GM20000 (cell line): Measurements from ENCODE around the gene CNTN1.

ENCODE experiments used
- DNase-seq: peaks from one replicate; pipeline ENCODE4 v3.0.0; 2012; ENCODE audit warnings: low spot score
- CTCF ChIP-seq: IDR thresholded peaks from 2 replicates; pipeline ENCODE4 v1.5.1; 2012; ENCODE audit warnings: mild to moderate bottlenecking, control low read depth; ENCODE audit errors: extremely low read depth, missing control alignments

CNTN1 gene

DNA sequence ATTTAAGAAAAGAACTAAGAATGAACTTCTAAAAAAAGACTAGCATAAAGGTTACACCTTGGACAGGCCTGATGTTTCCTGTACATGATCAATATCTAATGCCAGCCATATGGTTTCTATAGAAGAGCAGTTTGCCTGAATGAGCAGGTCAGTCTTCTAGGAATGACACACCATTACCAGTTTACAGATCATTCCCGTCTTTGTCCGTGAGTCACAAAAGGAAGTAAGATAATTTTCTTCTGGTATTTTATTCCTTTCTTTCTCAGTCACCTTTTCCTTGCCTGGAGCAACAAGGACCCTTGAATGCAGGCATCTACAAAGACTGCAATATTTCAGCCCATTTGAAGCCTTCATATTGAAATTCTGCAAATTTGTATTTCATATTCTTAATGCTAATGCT, 44.6 kb upstream of the CNTN1 start:
- TF ChIP-seq CTCF = no peak
- no peak for DNase-seq

DNA sequence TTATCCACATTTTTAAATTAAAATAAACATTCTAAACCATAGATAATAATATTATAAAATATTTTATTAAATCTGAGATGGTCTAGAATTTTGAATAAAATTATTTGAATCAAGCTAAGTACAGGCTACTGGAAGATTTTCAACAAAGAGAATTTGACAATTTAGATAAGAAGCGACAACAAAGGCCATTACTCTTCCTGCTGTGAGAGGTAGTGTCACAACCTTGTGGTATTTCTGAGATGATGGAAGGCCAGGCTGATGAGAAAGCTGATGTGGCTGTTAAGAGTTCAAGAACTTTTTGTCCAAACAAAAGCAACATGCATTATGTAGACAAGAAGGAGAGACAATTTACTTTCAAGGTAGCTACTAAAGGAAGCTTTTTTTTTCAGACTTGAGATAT, 43.7 kb upstream of the CNTN1 start:
- DNase-seq = no peak
- no peak for TF ChIP-seq CTCF

GRCh38 chr12:40650038-40650704, 42.1 kb upstream of the CNTN1 start:
- DNase-seq = no peak
- no peak for TF ChIP-seq CTCF

- no peak for TF ChIP-seq CTCF
Measured at GRCh38 chr12:40655451-40655850, 36.8 kb upstream of the CNTN1 start.

DNA sequence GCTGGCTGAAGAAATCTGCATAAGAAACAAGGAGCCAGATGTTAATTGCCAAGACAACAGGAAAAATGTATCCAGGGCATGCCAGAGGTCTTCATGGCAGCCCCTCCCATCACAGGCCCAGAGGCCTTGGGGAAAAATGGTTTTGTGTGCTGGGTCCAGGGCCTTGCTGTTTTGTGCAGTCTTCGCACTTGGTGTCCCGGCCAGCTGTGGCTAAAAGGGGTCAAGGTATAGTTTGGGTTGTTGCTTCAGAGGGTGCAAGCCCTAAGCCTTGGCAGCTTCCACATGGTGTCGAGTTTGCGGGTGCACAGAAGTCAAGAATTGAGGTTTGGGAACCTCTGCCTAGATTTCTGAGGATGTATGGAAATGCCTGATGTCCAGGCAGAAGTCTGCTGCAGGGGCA, 29.9 kb upstream of the CNTN1 start:
- no peak for DNase-seq
- no peak for TF ChIP-seq CTCF

More at GRCh38 chr12:40655451-40655850, 36.8 kb upstream of the CNTN1 start:
- no peak for DNase-seq

GRCh38 chr12:40663781-40664180, 28.5 kb upstream of the CNTN1 start:
- TF ChIP-seq CTCF = no peak
- DNase-seq = no peak

DNA sequence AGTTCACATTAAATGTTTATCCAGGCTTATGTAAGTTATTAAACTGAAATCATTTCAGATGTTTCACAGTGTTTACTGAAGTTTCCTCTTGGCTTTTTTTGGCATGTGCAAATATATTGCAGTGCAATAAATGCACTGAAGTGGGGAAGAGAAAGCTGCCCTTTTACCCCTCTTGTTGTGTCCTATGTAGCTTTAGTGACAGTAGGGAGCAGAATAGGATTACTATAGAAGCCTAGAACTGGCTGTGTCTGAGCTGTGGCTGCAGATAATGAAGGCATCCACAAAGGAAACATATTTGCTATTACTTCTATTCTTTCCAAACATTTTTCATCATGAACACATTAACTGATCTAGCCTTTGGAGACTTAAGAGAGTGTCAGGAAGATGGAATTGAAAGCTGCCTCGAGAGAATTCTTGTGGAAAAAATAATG, 24.1 kb upstream of the CNTN1 start:
- DNase-seq = no peak
- no peak for TF ChIP-seq CTCF
